ENCODE results near the gene ST6GALNAC2.

DNA sequence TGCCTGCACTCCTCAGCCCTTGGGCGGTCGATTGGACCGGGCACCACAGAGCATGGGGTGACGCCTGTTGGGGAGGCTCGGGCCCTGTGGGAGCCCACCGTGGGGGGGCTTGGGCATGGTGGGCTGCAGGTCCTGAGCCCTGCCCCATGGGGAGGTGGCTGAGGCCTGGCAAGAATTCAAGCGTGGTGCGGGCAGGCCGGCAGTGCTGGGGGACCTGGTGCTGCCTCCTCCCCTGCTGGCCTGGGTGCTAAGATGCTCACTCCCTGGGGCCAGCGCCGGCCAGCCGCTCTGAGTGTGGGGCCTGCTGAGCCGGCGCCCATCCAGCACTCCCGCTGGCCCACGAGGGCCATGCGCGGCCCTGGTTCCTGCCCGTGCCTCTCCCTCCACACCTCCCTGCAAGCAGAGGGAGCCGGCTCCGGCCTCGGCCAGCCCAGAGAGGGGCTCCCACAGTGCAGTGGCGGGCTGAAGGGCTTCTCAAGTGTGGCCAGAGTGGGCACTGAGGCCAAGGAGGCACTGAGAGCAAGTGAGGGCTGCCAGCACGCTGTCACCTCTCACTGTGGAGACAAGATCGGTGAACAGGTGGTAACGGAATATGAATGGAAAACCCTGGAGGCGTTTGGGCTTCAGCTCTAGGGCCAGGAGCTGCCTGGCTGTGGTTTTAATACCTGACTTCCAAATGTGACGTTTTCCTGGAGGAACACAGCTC lies 29.4 kb upstream of the ST6GALNAC2 start:
- no peak for TF ChIP-seq POLR2AphosphoS5 (IDR thresholded peaks at IDR 0.05; ENCODE audit: low read depth, low read length)
- TF ChIP-seq TAF1 (IDR thresholded peaks at IDR 0.05; ENCODE audit: low read depth, low read length) = no peak
